ENCODE data around the gene RHEB.

DNA sequence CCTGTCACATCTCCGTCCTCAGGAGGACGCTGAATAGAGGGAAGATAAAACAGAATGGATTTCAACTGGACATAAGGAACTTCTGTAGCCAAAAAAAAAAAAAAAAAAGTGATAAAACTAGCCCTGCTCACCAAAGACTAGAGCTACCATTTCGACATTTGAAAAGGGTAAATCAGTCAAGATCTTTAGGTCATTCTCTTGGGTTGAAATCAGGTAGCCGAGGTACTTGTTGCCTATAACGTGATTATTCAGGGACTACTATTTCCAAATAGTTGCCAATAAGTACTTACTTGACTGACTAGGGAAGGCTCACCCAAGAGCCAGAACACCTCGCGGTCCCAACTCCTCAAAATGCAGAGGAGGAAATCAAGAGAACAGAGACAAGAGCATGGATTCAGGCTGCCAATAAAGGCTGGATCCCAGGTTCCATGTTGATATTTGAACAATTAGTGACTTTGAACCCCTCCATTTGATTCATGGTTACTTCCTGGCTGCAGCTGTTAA, 2.0 kb downstream of the RHEB start:
- TF ChIP-seq, protein P1, sequence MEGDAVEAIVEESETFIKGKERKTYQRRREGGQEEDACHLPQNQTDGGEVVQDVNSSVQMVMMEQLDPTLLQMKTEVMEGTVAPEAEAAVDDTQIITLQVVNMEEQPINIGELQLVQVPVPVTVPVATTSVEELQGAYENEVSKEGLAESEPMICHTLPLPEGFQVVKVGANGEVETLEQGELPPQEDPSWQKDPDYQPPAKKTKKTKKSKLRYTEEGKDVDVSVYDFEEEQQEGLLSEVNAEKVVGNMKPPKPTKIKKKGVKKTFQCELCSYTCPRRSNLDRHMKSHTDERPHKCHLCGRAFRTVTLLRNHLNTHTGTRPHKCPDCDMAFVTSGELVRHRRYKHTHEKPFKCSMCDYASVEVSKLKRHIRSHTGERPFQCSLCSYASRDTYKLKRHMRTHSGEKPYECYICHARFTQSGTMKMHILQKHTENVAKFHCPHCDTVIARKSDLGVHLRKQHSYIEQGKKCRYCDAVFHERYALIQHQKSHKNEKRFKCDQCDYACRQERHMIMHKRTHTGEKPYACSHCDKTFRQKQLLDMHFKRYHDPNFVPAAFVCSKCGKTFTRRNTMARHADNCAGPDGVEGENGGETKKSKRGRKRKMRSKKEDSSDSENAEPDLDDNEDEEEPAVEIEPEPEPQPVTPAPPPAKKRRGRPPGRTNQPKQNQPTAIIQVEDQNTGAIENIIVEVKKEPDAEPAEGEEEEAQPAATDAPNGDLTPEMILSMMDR (conservative IDR thresholded peaks at IDR 0.05; ENCODE audit: low read depth, low read length) = no peak
- TF ChIP-seq EZH2 (IDR thresholded peaks at IDR 0.05; ENCODE audit: low read length, unreplicated experiment) = no peak

Data from PC-3 (cell line).